Activated B cell treated with CpG ODN at 0.5 μM for 24 hours (primary cell): ENCODE results near the gene NTHL1. TPM values are rescaled to one million over a fixed set of nuclear protein-coding genes. Genes with fewer than 3 reads are reported as not detected.
A peak's percentile ranks its signal among the peaks of the same experiment; 100 is the strongest.

Experiments used
- ATAC-seq: fragments of 200-7000 bp; cut with Tn5 transposase; one replicate; pipeline ENCODE4 v1.10.0; 2021; ENCODE audit warnings: low read depth, mild to moderate bottlenecking, moderate library complexity
- CTCF ChIA-PET: fragments of 350-600 bp; sonication (Branson Sonifier 250); formaldehyde crosslinking; loops from one replicate; lab custom pipeline; 2021; ENCODE audit warnings: antibody characterized with exemption; lab: Charles Lee
- POLR2A ChIA-PET: fragments of 350-600 bp; sonication (Branson Sonifier 250); formaldehyde crosslinking; loops from one replicate; lab custom pipeline; 2021; ENCODE audit warnings: antibody characterized with exemption; lab: Charles Lee
- DNase-seq: peaks from one replicate; pipeline ENCODE4 v3.0.0; 2022
- H3K27ac Mint-ChIP-seq: one replicate; pipeline ENCODE4 v1.8.0; 2020; ENCODE audit warnings: mixed read lengths
- H3K27me3 Mint-ChIP-seq: one replicate; pipeline ENCODE4 v1.8.0; 2021; ENCODE audit warnings: mixed read lengths
- H3K36me3 Mint-ChIP-seq: one replicate; pipeline ENCODE4 v1.8.0; 2021; ENCODE audit warnings: low read depth, mixed read lengths
- H3K4me1 Mint-ChIP-seq: one replicate; pipeline ENCODE4 v1.8.0; 2021; ENCODE audit warnings: mixed read lengths
- H3K4me3 Mint-ChIP-seq: one replicate; pipeline ENCODE4 v1.8.0; 2020; ENCODE audit warnings: mild to moderate bottlenecking, mixed read lengths
- H3K9me3 Mint-ChIP-seq: one replicate; pipeline ENCODE4 v1.8.0; 2020; ENCODE audit warnings: mixed read lengths
- intact Hi-C: fragments of 100-400 bp; cut with micrococcal nuclease; formaldehyde crosslinking; loops from one replicate; pipeline ENCODE4 v1.15.1; 2024
- total RNA-seq: library from RNA; stranded (reverse); gene quantifications from 2 replicates; pipeline ENCODE4 v1.2.3, GENCODE V29; 2022
- TF ChIP-seq, protein P1 (sequence below): fragments of 200-600 bp; IDR thresholded peaks from one replicate; pipeline ENCODE4 v1.8.0; 2022; ENCODE audit warnings: antibody characterized with exemption, mild to moderate bottlenecking

The NTHL1 gene
- total RNA-seq, 1 donor from 2014 or later = 10.5 TPM

DNA sequence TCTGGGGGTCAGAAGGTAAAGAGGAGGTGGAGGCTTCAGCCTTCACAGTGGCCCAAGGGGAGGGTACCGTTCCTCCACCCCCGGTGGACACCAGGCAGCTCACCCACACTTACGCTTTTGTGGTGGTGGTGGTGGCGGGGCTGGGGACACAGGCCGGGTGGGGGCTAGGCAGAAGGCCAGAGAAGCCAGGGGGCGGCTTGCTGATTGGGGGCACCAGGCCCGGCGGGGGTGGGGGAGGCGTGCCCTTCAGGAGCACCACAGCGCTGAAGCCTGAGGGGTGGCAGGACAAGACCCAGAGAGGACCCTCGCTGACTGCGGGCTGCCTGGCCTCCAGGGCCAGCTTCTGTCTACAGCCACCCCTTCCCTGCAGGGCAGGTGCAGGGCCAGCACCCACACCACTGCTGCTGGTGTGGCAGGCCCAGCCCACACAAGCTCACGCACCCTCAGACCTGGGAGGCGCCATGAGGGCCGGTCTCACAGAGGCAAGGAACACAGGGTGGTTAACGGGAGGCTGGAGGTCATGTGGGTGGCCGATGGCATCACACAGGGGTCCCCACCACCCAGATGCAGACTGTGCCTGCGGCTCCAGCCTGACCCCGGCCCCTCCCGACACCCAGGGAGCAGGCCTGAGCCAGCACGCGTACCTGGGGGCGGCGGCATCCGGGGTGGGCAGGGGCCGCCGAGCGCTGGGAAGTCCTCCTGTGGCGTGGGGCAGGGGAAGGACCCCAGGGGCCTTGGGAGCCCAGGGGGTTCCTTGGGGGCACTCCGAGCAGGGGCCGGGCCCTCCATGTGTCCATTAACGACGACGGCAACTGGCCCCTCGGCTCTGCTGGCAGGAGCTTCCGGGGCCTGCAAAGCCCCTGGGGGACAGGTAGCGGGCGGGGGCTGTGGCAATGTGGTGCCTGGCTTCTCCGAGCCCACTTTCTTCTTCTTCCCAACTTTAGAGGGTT is 48.5 kb downstream of the NTHL1 start:
- intact Hi-C loops = no loop called here

DNA sequence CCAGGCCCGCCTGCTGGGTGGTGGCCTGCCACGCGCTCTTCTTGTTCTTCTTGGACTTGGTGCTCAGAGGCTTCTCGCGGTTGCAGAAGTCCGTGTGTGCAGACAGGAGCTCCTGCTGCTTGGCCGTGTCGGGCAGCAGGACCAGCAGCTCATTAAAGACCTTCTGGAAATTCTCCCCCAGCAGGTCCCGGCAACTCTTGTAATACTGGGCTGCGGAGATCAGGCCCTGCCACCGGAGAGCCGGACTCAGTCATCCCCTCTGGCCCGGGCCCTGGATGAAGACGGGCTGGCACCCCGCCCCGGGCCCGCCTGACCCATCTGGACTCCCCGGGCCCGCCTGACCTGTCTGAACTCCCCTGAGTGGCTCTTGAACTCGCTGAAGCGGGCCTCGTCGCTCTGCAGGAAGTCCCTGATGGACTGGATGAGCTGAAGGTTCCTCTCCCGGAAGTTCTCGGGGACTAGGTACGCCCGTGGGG is 49.2 kb downstream of the NTHL1 start:
- Mint-ChIP-seq H3K36me3 (peaks cover 47% of the 10 kb centered on the region), H3K9me3 (no peaks in the 10 kb centered on the region), H3K27me3 (no peaks in the 10 kb centered on the region), H3K4me3 (no peak overlapping the region), H3K27ac (no peak overlapping the region), H3K4me1 (peaks cover 8% of the 10 kb centered on the region)
- ChIA-PET CTCF (no interaction called here), POLR2A (no interaction called here)
- DNase-seq = no peak
- no peak for ATAC-seq
- intact Hi-C loops = no loop called here
- TF ChIP-seq, protein P1, sequence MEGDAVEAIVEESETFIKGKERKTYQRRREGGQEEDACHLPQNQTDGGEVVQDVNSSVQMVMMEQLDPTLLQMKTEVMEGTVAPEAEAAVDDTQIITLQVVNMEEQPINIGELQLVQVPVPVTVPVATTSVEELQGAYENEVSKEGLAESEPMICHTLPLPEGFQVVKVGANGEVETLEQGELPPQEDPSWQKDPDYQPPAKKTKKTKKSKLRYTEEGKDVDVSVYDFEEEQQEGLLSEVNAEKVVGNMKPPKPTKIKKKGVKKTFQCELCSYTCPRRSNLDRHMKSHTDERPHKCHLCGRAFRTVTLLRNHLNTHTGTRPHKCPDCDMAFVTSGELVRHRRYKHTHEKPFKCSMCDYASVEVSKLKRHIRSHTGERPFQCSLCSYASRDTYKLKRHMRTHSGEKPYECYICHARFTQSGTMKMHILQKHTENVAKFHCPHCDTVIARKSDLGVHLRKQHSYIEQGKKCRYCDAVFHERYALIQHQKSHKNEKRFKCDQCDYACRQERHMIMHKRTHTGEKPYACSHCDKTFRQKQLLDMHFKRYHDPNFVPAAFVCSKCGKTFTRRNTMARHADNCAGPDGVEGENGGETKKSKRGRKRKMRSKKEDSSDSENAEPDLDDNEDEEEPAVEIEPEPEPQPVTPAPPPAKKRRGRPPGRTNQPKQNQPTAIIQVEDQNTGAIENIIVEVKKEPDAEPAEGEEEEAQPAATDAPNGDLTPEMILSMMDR = no peak

More for the DNA sequence above, 48.5 kb downstream of the NTHL1 start:
- Mint-ChIP-seq H3K9me3 (no peaks in the 10 kb centered on the region), H3K27ac (no peak overlapping the region), H3K36me3 (peaks cover 47% of the 10 kb centered on the region), H3K4me1 (peaks cover 5% of the 10 kb centered on the region), H3K4me3 (no peak overlapping the region), H3K27me3 (no peaks in the 10 kb centered on the region)
- no peak for DNase-seq
- POLR2A ChIA-PET = no interaction called here
- ATAC-seq = no peak
- CTCF ChIA-PET = no interaction called here
- TF ChIP-seq, protein P1 = no peak

DNA sequence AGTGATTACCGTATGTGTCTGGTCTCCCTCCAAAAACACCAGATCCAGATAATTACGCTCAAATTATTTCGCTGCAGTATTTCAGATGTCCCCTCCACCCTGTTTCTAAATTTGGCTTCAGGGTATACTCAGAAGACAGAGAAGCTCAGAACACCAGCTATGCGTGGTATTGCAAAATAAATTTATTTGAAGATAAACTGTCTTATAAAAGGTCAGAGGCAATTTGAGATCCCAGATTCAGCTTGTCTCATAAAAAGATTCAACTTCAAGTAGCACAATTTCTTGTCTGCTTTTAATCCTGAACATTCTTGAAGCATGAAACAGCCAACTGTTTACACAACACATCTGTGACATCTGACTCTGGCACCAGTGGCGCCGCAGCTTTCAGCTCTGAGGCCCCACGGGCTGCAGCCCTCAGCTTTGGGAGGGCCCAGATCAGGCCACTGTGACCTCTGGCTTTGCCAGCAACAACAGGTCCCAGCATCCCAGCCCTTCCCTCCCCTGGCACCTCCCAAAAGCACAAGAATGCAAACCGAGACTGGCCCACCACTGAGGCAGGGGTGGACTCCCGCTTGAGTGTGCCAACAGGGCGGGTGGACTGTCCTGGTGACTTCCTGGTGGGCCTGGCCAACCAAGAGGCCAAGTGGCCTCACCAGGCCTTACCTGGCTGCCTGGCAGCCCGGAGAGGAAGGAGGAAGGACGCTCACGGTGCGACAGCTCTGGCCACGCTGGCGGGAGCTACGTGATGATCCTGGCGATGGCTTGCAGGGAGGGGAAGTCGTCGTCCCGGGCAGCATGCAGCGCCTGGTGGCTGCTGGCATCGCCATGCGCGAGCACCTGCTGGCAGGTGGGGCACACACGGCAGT is 49.9 kb downstream of the NTHL1 start:
- no peaks in the 10 kb centered on the region for H3K27me3 Mint-ChIP-seq
- intact Hi-C loops = no loop called here
- H3K4me1 Mint-ChIP-seq = peaks cover 11% of the 10 kb centered on the region
- H3K4me3 Mint-ChIP-seq = no peak overlapping the region
- ATAC-seq = no peak
- TF ChIP-seq, protein P1 = no peak
- POLR2A ChIA-PET = interaction anchor here (21.9 kb wide), 1 partner anchor 35 kb away, joined by 351 read pairs; the partner anchor contains the start of genes NDUFB10, RNF151 and RPS2
- H3K36me3 Mint-ChIP-seq = peaks cover 47% of the 10 kb centered on the region
- H3K27ac Mint-ChIP-seq = no peak overlapping the region
- CTCF ChIA-PET = no interaction called here
- H3K9me3 Mint-ChIP-seq = no peaks in the 10 kb centered on the region
- DNase-seq = no peak

DNA sequence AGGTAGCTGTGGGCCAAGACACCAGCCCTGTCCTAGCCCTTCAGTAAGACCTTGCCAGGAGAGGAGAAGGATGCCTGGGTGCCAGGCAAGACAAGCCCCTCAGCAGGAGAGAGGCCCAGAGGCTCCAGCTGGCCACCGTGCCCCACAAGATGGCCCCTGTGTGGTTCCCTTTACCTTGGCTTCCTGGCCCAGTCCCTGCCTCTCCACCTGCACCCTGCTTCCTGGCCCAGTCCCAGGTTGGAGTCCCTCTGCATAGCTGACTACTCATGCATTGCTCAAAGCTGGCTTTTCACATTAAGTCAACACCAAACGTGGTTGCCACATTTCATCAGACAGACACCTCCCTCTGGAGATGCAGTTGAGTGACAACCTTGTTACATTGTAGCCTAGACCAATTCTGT is 53.9 kb downstream of the NTHL1 start:
- Mint-ChIP-seq H3K4me3 (no peak overlapping the region), H3K9me3 (no peaks in the 10 kb centered on the region), H3K4me1 (peaks cover 26% of the 10 kb centered on the region), H3K27ac (peak overlapping the region; percentile 70), H3K36me3 (peaks cover 22% of the 10 kb centered on the region), H3K27me3 (no peaks in the 10 kb centered on the region)
- DNase-seq (no peak), ATAC-seq (no peak)
- POLR2A ChIA-PET = interaction anchor here (0.8 to 21.9 kb wide), 6 partner anchors 10 to 162 kb away, joined by 3 to 351 read pairs (median 12); partner anchors contain the start of genes GFER, NDUFB10, NTHL1 and RNF151
- TF ChIP-seq, protein P1 = no peak
- intact Hi-C loops = loop anchor here (5.0 kb wide), 1 partner anchor 381 kb away; the partner anchor contains the start of genes CRAMP1 and IFT140
- CTCF ChIA-PET = interaction anchor here (1.7 kb wide), 1 partner anchor 10 kb away, joined by 7 read pairs; no protein-coding TSS in a partner anchor
